Caki2 (cell line): Measurements from ENCODE around the gene AGBL4. TPM values are rescaled to one million over a fixed set of nuclear protein-coding genes. Genes with fewer than 3 reads are reported as not detected.
A peak's percentile ranks its signal among the peaks of the same experiment; 100 is the strongest.

Experiments
- DNase-seq: peaks from one replicate; pipeline ENCODE4 v3.0.0-alpha.2; 2015; ENCODE audit warnings: low read depth
- in situ Hi-C: cut with HindIII; loops from 2 replicates; pipeline ENCODE4 v1.10.0; 2016; ENCODE audit warnings: low sequenced_read_pairs, low pct_unique_long_range_greater_than_20kb, mixed read lengths
- total RNA-seq: library from RNA; depleted of rRNA; stranded (reverse); fragments of >200 nt; shearing (Covaris generic); gene quantifications from 2 replicates; pipeline ENCODE4 v1.2.3, GENCODE V29; 2014; ENCODE audit warnings: low replicate concordance

AGBL4 gene
- total RNA-seq, 1 experiment from 2014 or later: not detected

DNA sequence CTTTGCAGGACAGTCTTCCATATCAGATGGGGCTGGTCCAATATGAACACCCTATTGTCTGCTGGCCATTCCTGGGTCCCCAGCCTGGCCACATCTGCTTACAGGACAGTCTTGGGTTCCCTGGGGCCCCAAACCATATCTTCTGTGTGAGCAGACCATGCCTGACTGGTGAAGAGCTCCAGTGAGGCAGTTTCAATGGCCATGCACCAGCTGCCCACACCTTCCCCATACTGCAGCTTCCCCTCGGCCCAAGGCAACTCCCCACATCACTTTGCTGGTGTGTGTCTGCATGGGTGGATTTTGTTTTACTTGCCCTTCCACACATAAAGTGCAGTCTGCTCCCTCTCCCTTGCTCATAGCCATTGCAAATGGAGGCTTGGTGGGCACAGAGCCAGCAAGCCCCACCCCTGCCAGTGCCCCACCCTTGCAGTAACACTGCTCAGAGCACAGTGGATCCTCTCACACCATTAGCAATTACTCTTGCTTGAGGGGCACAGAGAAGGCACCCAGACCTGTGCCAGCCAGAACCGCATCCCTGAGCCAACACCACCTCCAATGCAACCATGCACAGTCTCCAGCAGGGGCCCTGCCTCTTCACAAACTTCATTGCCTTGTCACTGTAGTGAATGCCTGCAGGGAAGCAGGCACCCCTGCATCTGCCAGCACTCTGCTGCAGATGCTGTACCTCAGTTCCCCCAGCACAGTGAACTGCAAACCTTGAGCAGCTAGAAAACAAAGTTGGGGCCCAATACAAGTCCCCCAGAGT lies 772.6 kb downstream of the AGBL4 start:
- in situ Hi-C loops: no loop called here
- no peak for DNase-seq

DNA sequence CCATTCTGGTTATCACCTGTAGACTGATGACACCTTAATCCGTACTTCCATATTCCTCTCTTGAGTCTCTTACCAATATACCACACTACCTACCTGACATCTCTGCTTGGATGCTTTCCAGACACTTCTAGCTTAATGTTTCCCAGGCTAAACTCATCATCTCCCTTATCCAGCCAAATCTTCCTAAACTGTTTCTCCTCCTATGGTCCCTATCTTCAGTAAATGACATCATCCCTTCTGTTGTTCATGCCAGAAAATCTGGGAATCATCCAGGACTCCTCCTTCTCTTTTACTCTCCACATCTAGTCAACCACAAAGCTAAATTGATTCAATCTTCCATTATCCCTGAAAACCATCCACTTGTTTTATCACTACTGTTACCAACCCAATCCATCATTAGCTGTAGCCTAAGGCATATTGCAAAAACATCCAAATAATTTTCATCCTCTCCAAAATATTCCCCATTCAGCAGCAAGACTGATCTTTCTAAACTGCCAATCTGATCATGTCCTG lies 783.0 kb downstream of the AGBL4 start:
- in situ Hi-C loops: no loop called here
- DNase-seq: no peak

GRCh38 chr1:49234988-49235387 lies 788.8 kb downstream of the AGBL4 start:
- in situ Hi-C loops: no loop called here
- no peak for DNase-seq

GRCh38 chr1:49229555-49229954 lies 794.2 kb downstream of the AGBL4 start:
- peak; percentile 46 for DNase-seq
- in situ Hi-C loops: no loop called here

GRCh38 chr1:49226758-49227157 lies 797.0 kb downstream of the AGBL4 start:
- no peak for DNase-seq
- in situ Hi-C loops: no loop called here

DNA sequence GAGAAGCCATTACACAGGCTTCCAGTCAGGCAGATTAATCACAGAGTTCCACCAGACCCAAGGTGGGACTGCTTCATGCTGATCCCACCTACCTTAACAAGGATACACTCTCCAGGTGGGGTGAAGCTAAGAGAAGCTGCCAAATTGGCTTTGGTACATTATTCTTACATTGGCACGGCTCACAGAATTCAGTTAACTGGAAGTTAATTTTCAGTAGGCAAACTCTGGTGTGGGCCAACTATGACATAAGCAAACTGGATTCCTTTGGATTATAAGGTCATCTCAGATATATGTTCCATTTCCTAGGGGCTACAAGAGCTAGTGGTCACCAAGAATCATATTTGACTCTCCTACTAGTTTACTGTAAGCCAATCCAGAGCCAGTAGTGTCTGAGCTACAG lies 798.3 kb downstream of the AGBL4 start:
- in situ Hi-C loops: no loop called here
- DNase-seq: no peak

DNA sequence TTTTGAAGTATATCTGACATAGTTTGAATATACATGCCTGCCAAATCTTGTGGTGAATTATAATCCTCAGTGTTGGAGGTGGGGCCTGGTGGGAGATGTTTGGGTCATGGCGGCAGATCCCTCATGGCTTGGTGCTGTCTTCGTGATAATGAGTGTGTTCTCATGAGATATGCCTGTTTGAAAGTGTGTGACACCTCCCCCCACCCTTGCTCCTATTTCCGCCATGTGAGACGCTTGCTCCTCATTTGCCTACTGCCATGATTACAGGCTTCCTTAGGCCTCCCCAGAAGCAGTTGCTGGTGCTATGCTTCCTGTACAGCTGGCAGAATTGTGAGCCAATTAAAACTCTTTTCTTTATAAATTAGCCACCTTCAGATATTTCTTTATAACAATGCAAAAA lies 810.5 kb downstream of the AGBL4 start:
- DNase-seq: no peak
- in situ Hi-C loops: no loop called here

DNA sequence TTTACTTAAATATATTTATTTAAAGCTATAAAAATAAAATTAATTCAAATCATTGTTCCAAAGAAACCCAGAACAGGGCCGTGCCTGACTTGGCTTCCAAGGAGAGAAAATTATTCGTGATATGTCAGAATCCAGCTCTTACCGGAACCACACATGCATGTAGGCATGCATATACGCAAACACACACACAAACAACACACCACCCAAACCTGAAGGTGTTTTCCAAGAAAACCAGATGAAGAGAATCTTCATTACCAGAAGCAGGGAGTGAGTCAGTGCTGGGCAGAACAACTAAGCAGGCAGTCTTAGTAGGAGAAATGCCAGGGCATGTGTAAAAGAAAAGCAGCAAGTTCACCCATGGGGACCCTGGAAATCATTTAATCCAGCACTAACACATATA lies 815.0 kb downstream of the AGBL4 start:
- DNase-seq: no peak
- in situ Hi-C loops: no loop called here

GRCh38 chr1:49204720-49205119 lies 819.0 kb downstream of the AGBL4 start:
- in situ Hi-C loops: no loop called here
- no peak for DNase-seq

DNA sequence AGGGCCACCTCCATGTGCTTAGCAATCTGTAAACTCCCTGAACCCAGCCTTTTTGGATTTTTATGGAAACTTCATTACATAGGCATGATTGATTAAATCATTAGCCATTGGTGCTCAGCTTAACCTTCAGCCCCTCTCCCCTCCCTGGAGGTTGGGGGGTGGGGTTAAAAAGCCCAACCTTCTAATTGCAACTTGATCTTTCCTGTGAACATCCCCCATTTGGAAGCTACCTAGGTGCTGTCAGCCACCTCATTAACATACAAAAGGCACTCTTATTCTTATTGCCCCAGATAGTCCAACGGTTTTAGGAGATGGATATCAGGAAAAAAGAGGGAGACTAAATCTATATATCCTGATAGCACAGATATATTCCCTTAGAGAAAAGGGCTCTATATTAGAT lies 823.0 kb downstream of the AGBL4 start:
- in situ Hi-C loops: no loop called here
- no peak for DNase-seq

- DNase-seq: no peak
- in situ Hi-C loops: no loop called here
Measured at GRCh38 chr1:49199564-49199963, 824.2 kb downstream of the AGBL4 start.

DNA sequence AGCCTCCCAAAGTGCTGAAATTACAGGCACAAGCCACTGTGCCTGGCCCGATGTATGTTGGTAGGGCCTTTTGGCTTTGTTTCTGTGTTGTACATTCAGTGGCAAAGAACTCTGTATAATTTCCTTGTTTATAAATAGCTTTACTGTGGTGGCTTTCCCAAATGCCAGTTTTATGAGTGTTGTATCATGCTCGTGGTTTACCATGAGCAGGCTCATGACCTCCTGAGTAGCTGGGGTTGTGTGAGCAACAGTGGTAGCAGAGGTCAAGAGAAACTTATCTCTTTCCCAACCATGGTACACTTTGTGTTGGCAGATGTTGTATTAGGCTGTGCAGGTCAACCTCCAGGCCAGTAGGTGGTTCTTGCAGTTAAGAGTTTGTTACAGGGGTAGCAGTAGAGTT lies 826.7 kb downstream of the AGBL4 start:
- in situ Hi-C loops: no loop called here
- no peak for DNase-seq

DNA sequence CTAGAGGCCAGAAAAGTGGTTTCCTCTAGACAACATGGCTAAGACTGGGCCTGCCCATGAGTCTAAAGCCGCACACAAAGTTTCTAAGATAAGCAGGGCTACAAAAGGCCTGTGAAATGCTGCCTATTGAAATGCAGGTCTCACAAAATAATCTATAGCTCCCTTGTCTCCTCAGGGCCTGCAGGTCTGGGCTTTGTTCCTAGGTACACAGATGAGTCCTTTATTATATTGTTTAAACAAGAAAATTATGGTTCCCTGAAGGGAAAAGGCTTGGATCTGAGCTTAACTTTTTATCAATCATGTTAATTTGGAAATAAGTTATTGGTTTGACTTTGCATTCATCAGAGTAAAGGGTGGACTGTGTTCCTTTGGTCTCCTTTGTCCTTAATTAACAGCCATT lies 833.6 kb downstream of the AGBL4 start:
- DNase-seq: no peak
- in situ Hi-C loops: no loop called here

GRCh38 chr1:49187056-49187455 lies 836.7 kb downstream of the AGBL4 start:
- DNase-seq: no peak
- in situ Hi-C loops: no loop called here

- DNase-seq: no peak
- in situ Hi-C loops: no loop called here
Measured at GRCh38 chr1:49185450-49185980, 838.2 kb downstream of the AGBL4 start.

DNA sequence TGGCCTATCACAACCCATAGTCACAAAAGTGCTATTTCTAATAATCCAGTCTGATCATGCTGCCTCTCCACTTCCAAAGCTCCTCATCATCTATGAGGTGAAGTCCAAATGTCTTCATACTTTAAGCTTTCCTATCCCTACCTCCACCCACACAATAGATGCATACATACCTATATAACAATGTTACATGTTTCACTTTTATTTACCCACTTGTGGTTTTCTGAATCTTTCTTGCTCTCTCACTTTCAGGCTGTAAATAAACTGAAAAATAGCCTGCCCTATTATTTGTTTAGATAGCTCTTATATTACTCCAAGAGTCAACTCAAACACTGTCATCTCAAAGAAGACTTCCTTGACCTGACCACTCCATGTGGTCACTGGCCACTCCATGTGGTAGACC lies 840.3 kb downstream of the AGBL4 start:
- DNase-seq: no peak
- in situ Hi-C loops: no loop called here

DNA sequence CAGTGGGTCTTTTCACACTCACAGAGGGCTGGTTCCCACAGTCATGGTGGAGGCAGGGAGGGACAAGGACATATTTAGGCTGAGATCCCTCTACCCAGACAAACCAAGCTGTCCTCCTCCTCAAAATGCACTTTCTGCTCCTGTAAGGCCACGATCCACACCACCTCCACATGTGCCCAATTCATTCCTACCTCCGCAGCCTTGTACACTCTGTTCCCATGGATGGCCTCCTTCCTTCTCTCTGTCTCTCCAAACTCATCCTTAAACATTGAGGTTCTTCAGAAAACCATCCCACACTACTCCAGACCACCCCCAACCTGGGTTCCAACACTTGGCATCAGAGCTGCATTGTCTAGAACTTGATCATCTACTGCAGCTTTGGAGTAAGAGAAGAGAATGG lies 842.7 kb downstream of the AGBL4 start:
- DNase-seq: no peak
- in situ Hi-C loops: no loop called here

- no peak for DNase-seq
- in situ Hi-C loops: no loop called here
Measured at GRCh38 chr1:49171941-49172593, 851.7 kb downstream of the AGBL4 start.

DNA sequence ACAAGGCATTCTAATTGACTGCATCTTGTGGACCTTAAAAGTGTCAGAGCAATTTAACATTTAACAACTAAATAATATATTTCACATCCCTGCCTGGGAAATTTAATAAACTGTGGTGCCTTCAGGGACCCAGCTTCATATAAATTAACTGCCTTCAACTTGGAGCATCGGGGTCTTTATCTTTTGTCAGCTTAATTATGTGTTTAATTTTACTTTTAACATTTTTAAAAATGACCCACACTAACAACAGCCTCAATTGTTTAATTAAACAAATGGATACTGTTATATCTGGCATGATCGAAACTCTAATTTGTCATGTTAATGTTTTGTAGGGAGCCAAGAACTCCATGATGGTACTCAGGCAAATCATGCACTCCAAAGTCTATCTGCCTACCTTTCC lies 857.7 kb downstream of the AGBL4 start:
- DNase-seq: no peak
- in situ Hi-C loops: no loop called here

DNA sequence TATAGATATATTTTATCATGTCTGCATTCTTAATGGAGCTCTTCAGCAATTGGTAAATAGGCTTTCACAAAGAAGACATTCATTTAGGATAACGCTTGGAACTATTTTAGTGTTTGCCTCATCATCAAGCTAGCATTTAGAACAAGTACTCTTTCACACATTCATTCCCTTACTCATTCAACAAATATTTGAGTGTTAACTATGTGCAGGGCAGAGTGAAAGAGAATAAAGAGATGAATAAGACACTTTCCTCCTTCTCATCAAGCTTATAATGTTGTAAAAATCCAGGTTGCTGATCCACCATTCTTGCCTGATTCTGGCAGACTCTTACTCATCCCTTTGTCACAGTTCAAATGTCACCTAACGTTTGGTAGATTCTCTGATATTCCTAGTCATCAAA lies 860.7 kb downstream of the AGBL4 start:
- in situ Hi-C loops: no loop called here
- peak; percentile 2 for DNase-seq
